HL-60 (cell line): ENCODE results near the gene COG7.

Source experiments
- DNase-seq, 2 experiments: peaks; one replicate each; pipeline ENCODE4 v3.0.0-alpha.2; 2010 to 2020; ENCODE audit warnings: low read depth in 1 of 2, low spot score in 1 of 2
- H3K27ac ChIP-seq: fragments of 250-450 bp; sonication (Bioruptor Pico); replicated peaks from 2 replicates; pipeline ENCODE4 v1.5.1; 2020; ENCODE audit warnings: mild to moderate bottlenecking, moderate library complexity
- H3K27me3 ChIP-seq: fragments of 250-450 bp; sonication (Bioruptor Pico); 2 replicates; pipeline ENCODE4 v1.5.1; 2021; ENCODE audit warnings: mild to moderate bottlenecking, moderate library complexity; ENCODE audit not compliant: insufficient read depth, poor library complexity, severe bottlenecking
- H3K4me3 ChIP-seq: replicated peaks from 2 replicates; pipeline ENCODE4 v1.5.1; 2011; ENCODE audit warnings: mild to moderate bottlenecking, control low read depth, low read length; ENCODE audit not compliant: insufficient read depth
- GABPA ChIP-seq: IDR thresholded peaks from 2 replicates; pipeline ENCODE4 v1.6.1; 2012; ENCODE audit warnings: low read depth
- POLR2AphosphoS5 ChIP-seq: IDR thresholded peaks from 2 replicates; pipeline ENCODE4 v1.6.1; 2012; ENCODE audit warnings: low read depth
- SPI1 ChIP-seq: IDR thresholded peaks from 2 replicates; pipeline ENCODE4 v1.6.1; 2012; ENCODE audit warnings: low read depth, mild to moderate bottlenecking, borderline replicate concordance
- TF ChIP-seq, protein P1 (sequence below): IDR thresholded peaks from one replicate; pipeline ENCODE4 v1.5.1; 2011; ENCODE audit warnings: low read length, control low read depth, inconsistent platforms; ENCODE audit not compliant: insufficient read depth
- TF ChIP-seq, protein P2 (sequence below): IDR thresholded peaks from 2 replicates; pipeline ENCODE4 v1.6.1; 2012; ENCODE audit warnings: low read depth; ENCODE audit not compliant: insufficient replicate concordance

The COG7 gene

DNA sequence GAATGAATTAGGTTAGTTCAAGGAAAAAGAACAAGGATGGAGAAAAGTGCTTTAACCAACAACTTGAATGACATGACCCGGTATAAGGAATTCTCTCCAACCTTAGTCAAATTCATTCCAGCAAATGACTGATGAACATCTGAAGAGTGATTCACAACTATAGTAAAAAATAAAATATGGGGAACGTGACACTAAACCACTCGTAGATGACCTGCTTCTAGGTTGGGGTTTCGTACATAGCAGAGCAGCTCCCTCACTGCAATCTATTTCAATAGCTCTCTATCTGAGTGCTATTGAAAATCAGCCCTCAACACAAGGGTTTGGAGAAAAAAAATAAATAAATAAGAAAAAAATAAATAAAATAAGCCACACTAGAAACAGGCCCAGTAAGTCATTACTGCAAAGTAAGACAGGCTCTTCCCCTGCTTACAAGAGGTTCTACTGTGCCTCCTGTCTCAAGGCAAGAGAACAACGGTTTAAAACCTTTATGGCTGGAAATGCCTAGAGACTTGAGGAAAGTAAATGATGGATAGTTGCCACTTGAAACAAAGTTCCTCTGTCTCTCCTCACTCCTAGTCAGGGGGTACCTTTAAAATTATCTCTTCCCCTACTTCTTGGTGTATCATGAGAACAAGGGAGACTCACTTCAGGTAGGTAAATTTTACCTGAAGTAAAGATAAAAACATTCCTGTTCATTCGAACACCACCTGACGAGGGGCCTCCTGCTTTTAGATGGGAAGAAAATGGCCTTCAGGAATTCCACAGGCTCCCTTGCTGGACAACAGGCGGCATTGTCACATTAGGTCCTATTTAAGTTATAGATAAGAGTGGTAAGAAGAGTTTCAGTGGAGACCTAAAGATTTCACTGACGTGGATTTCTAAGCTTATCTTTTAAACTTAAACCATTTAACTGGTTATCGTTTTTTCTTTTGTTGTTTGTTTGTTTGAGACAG lies 20.5 kb downstream of the COG7 start:
- no peak overlapping the region for H3K4me3 ChIP-seq
- no peaks in the 10 kb centered on the region for H3K27me3 ChIP-seq
- no peak for DNase-seq
- H3K27ac ChIP-seq: no peak overlapping the region
- no peak for TF ChIP-seq SPI1
- TF ChIP-seq, protein P1, sequence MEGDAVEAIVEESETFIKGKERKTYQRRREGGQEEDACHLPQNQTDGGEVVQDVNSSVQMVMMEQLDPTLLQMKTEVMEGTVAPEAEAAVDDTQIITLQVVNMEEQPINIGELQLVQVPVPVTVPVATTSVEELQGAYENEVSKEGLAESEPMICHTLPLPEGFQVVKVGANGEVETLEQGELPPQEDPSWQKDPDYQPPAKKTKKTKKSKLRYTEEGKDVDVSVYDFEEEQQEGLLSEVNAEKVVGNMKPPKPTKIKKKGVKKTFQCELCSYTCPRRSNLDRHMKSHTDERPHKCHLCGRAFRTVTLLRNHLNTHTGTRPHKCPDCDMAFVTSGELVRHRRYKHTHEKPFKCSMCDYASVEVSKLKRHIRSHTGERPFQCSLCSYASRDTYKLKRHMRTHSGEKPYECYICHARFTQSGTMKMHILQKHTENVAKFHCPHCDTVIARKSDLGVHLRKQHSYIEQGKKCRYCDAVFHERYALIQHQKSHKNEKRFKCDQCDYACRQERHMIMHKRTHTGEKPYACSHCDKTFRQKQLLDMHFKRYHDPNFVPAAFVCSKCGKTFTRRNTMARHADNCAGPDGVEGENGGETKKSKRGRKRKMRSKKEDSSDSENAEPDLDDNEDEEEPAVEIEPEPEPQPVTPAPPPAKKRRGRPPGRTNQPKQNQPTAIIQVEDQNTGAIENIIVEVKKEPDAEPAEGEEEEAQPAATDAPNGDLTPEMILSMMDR: no peak
- no peak for TF ChIP-seq POLR2AphosphoS5
- TF ChIP-seq, protein P2, sequence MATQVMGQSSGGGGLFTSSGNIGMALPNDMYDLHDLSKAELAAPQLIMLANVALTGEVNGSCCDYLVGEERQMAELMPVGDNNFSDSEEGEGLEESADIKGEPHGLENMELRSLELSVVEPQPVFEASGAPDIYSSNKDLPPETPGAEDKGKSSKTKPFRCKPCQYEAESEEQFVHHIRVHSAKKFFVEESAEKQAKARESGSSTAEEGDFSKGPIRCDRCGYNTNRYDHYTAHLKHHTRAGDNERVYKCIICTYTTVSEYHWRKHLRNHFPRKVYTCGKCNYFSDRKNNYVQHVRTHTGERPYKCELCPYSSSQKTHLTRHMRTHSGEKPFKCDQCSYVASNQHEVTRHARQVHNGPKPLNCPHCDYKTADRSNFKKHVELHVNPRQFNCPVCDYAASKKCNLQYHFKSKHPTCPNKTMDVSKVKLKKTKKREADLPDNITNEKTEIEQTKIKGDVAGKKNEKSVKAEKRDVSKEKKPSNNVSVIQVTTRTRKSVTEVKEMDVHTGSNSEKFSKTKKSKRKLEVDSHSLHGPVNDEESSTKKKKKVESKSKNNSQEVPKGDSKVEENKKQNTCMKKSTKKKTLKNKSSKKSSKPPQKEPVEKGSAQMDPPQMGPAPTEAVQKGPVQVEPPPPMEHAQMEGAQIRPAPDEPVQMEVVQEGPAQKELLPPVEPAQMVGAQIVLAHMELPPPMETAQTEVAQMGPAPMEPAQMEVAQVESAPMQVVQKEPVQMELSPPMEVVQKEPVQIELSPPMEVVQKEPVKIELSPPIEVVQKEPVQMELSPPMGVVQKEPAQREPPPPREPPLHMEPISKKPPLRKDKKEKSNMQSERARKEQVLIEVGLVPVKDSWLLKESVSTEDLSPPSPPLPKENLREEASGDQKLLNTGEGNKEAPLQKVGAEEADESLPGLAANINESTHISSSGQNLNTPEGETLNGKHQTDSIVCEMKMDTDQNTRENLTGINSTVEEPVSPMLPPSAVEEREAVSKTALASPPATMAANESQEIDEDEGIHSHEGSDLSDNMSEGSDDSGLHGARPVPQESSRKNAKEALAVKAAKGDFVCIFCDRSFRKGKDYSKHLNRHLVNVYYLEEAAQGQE: no peak
- no peak for TF ChIP-seq GABPA

DNA sequence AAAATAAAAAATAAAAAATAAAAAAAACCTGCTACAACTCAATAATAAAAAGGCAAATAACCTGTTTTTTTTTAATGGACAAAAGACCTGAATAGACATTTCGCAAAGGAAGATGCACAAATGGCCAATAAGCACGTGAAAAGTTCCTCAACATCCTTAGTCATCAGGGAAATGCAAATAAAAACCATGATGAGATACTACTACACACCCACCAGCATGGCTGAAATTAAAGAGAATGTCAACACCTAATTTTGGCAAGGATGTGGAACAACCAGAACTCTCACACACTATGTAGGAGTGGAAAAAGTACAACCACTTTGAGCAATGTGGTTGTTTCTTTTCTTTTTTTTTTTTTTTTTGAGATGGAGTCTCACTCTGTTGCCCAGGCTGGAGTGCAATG lies 24.6 kb downstream of the COG7 start:
- TF ChIP-seq, protein P2: no peak
- TF ChIP-seq GABPA (no peak), SPI1 (no peak), POLR2AphosphoS5 (no peak)
- TF ChIP-seq, protein P1: no peak
- no peak for DNase-seq
- Histone ChIP-seq H3K27ac (no peak overlapping the region), H3K27me3 (no peaks in the 10 kb centered on the region), H3K4me3 (no peak overlapping the region)

DNA sequence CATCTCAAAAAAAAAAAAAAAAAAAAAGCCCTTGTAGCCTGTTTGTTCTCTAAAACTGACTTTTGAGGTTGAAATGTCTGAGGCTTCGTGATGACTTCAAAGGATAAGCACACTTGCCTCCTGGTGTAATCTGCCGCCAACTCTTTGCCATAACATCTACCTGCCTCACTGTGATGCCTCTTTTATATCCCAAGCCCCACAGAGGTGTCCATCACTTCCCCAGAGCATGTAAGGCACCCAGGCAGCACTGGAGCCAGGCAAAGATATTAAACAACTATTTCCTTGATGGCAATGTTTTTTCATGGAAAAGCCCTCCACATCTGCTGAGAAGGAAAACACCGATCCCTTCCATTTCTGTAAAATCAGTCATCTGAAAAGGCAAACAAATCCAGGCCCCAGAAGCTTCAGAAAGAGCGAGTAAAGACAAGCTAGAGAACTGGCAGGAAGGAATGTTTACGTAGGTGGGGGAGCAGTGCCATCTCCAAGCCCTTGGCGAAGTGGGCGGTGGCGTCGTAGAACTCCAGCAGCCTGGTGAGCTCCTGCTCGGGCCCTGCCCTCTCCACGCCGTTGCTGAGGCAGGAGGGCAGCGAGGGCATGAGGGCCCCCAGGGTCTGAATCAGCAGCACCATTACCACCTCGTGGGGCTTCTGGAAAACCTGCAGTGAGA lies 28.6 kb downstream of the COG7 start:
- no peak for DNase-seq
- Histone ChIP-seq H3K27ac (no peak overlapping the region), H3K4me3 (no peak overlapping the region), H3K27me3 (no peaks in the 10 kb centered on the region)
- no peak for TF ChIP-seq SPI1
- TF ChIP-seq, protein P1: no peak
- TF ChIP-seq POLR2AphosphoS5: no peak
- TF ChIP-seq, protein P2: no peak
- no peak for TF ChIP-seq GABPA
